Germinal center (tissue), 1 donor: ENCODE measurements around the gene NFKBIB.
"Not testable (repeated sequence)": the region's sequence is repeated elsewhere in the genome, so short reads cannot be mapped to it uniquely, and the experiment has no call there.

Source experiments
- DNase-seq: peaks from one replicate; pipeline ENCODE4 v3.0.0; 2012; ENCODE audit warnings: mixed read lengths, low spot score

Gene NFKBIB

GRCh38 chr19:38928391-38929001 lies 28.7 kb downstream of the NFKBIB start:
- DNase-seq: no peak

DNA sequence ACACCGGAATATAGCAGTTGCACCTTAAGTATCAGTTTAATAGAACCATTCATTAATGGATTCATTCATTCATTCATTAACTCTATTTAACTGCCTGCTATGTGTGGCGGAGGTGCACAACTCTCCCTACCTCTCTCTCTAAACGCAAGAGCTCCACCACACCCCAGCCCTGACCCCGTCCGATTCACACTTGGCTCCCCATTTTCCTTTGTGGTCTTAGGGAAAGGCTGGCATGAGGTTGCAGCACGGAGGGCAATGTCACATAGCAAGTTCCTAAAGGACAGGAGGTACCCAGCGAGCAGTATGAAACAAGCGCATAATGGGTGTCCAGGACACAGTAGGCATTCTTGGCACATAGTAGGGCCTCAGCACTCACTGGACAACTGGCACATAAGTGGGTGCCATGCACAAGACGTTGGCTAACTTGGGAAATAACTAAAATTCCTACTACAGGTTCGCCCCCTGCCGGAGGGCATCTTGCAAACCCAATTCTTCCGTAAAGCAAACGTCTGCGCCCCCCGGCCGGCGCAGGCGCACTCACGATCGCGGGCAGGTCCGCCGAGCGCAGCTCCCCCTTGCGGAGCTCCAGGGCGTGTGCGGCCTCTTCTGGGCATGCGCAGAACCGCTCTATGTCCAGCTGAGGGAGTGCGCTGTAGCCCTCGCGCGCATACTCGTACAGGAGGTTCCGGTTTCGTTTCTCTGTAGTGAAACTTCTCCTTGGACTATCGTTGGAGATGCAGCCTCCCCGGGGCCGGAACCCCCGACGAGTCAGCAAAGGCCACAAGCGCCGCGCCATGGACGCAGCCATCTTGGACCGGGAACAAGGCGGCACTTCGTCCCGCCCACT lies 30.4 kb downstream of the NFKBIB start, which contains the start of gene SARS2:
SARS2 (minus strand) TSS at position 835 of the 847 bp plus-strand sequence; CDS start at position 808, 27 bp downstream.
- peak; percentile 98 for DNase-seq

DNA sequence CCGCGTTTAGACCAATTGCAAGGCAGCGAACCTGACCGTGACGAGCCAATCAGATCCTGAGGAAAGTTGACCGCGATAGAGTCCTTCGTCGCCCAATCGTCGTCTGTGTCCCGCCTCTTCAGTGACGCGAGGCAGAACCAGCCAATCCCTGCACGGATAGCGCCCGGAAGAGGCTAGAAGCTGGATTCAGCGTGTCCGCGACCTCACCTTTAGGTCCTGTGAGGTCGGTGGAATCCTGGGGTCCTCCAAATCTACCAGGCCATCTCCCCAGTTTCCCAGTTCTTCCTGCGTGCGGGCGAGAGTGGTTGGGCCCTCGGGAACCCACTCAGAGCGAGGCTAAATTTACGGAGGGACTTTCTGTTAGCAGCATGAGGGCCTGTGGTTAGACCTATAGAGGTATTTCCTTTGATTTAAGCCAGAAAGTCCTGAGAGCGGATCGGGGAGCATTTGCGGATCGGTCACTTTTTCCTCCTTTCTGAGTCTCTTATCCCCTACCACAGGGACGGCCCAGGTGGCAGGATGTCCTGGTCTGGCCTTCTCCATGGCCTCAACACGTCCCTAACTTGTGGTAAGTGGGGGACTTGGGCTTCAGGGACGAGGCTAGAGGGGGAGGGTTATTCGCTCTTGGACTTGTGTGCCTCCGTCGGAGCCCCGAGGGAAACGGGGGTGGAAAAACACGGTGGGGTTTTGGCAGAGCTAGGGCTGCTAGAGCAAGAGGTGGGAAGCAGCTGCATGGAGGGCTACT lies 31.2 kb downstream of the NFKBIB start, which contains the start of gene MRPS12:
MRPS12 (plus strand) TSS at position 169 of the 745 bp plus-strand sequence; CDS start at position 520, 351 bp downstream.
- peak; percentile 99 for DNase-seq

GRCh38 chr19:38931521-38931793 lies 31.7 kb downstream of the NFKBIB start:
- DNase-seq: no peak

DNA sequence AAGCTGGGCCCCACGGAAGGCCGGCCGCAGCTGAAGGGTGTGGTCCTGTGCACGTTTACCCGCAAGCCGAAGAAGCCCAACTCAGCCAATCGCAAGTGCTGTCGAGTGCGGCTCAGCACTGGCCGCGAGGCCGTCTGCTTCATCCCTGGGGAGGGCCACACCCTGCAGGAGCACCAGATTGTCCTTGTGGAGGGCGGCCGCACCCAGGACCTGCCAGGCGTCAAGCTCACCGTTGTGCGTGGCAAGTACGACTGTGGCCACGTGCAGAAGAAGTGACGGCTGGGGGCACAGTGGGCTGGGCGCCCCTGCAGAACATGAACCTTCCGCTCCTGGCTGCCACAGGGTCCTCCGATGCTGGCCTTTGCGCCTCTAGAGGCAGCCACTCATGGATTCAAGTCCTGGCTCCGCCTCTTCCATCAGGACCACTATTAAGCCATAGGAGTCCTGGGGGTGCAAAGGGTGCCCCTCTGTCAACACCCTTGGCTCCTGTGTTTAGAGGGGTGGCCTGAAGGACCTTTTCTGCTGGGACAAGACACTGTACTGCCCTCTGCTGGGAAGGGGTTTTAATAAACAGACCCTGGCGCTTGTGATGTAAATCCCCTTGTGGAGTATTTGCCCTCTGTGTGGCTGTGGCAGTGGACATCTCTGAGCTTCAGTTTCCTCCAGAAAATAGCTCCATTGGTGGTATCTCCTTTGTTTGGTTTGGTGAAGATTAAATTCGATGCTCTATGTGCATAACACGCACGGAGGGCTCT lies 32.8 kb downstream of the NFKBIB start:
- DNase-seq: peak; percentile 54

GRCh38 chr19:38933544-38933943 lies 33.8 kb downstream of the NFKBIB start:
- DNase-seq: no peak

- no peak for DNase-seq
Observed at GRCh38 chr19:38939957-38940356, 40.2 kb downstream of the NFKBIB start.

GRCh38 chr19:38941466-38941865 lies 41.7 kb downstream of the NFKBIB start:
- not testable (repeated sequence) for DNase-seq

- no peak for DNase-seq
Observed at GRCh38 chr19:38941979-38942378, 42.2 kb downstream of the NFKBIB start.

- DNase-seq: no peak
Observed at GRCh38 chr19:38942471-38943181, 42.9 kb downstream of the NFKBIB start.

- no peak for DNase-seq
Observed at GRCh38 chr19:38944981-38945506, 45.3 kb downstream of the NFKBIB start.

DNA sequence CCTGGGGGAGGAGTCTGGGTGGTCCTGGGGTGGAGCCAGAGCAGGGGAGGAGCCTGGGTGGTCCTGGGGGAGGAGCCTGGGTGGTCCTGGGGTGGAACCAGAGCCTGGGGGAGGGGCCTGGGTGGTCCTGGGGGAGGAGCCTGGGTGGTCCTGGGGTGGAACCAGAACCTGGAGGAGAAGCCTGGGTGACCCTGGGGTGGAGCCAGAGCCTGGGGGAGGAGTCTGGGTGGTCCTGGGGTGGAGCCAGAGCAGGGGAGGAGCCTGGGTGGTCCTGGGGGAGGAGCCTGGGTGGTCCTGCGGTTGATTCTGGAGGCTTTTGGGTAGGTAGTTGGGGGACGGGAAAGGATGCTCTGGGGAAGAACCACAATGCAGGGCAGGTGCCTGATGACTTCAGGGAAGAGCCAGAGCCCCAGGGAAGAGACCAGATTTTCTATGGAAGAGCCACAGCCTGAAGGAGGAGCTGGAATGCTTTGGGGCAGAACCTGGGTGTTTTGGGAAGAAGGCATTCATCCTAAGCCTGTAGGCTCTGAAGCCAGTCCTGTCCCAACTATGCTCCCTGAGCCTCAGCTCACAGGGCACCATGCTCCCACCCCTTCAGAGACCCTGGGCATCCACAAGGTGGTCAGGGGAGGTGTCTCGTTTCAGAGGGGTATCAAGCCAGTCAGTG lies 45.9 kb downstream of the NFKBIB start:
- no peak for DNase-seq

- DNase-seq: no peak
Observed at GRCh38 chr19:38946229-38947010, 46.7 kb downstream of the NFKBIB start.

DNA sequence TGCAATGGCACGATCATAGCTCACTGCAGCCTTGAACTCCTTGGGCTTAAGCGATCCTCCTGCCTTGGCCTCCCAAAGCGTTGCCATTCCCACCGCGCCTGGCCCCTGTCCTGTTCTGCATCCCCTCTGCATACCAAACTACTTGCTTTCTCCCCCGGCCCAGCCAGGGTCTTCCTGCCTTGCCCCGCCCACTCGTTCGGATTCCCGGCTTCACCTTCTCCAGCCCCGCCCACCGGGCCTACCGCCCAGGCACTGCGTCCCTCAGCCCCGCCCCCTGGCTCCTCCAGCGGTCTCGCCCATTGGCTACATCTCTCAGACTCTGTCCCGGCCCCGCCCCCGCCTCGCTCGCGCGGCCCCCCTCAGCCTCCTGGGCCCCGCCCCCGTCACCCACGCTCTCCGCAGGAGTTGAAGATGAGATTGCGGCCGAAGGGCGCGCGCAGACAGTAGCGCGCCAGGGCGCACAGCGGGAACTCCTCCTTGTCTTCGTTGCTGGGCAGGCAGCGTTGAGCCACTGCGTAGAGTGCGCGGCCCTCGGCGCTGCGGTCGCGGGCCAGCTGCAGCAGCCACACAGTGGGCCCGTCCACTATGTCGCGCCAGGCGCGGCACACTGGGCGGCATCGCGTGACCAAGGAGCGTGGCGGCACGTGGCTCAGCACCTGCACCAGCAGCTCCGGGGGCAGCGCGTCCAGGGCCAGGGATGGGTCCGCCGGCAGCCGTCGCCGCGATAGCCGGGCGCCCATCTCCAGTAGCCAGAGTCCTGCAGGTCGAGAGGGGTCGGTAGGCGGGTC lies 50.0 kb downstream of the NFKBIB start:
- DNase-seq: peak; percentile 94

DNA sequence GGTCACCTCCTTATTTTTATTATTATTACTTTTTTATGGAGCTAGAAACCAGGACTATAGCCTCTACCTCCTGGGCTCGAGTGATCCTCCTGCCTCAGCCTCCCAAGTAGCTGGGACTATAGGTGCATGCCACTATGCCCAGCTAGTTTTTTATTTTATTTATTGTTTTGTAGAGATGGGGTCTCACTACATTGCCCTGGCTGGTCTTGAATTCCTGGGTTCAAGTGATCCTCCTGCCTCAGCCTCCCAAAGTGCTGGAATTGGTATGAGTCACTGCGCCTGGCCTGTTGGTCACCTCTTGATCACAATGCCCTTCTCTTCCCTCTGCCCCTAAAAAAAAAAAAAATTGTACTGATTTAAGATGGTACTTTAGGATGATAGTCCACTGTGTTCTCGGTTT lies 51.4 kb downstream of the NFKBIB start:
- DNase-seq: no peak

DNA sequence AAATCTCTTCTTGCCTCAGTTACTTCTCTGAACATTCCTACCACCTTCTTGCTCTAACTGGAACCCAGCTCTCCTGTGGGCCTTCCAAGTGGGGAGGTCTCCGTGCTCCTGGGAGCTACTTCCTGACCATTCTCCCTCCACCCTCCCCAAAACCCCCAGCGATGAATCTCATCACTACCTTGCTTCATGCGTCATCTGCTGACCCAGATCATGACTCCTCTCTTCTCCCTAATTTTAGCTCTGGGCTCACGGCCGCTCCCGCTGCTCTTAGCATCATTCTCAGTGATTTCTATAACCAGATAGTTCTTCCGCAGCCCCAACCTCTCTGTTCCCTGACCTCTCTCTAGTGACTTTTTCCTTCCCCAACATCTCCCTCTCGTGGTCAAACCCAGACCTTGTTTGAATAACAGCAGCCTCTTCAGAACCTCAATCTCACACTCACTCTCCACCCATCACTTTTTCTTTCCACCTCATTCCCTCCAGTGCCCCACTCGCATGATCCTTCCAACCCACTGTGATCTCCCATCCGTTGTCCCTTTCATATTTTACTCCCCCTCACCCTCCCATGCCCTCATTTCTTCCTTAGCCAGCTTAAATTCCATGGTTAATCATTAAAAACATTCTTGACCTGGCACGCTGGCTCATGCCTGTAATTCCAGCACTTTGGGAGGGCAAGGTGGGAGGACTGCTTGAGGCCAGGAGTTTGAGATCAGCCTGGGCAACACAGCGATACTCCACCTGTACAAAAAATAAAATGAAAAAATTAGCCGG lies 52.8 kb downstream of the NFKBIB start:
- DNase-seq: peak; percentile 29

GRCh38 chr19:38953677-38954076 lies 53.9 kb downstream of the NFKBIB start:
- DNase-seq: no peak

GRCh38 chr19:38956264-38956663 lies 56.5 kb downstream of the NFKBIB start:
- DNase-seq: no peak
